ENCODE results near the gene DYNLL1. TPM values are rescaled to one million over a fixed set of nuclear protein-coding genes. Genes with fewer than 3 reads are reported as not detected.

The DYNLL1 gene
- total RNA-seq, 1 donor: 168 TPM

DNA sequence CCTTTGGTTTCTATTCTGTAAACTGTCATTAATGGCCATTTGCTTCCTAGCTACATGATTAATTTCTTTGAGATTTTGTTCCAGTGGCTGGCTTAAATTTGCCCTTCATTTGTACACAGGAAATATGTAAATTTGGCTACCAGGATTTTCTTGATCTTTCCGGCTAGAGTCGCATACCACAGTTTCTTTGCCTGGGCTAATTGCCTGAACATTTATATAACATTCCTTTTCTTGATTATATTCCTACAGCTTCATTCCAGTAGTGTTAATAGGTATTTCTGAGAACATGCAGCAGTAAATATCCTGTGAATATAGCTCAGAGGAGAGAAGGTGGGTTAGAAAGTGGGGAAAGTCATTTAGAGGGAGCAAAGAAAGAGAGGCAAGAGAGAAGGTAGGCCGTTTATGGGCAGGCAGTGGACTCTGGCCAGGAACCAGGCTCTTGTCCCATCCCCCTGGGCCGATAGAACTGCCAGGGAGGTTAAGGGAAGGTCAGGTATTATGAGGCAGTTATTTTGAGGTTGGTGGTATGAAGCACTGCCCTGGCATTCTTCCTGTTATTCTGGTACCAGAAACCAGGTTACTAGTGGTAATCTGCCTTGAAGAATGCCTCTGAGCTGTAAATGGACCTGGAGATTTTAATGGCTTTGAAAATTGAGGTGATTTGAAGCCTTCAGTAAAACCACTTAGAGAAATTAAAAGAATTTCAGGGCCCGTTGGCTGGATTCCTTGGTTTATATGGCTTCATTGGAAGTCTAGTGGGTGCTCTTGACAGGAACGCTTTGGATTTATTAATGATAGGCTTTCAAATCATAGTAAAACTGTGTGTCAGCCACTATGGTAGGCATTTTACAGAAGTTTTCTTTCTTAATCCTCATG, 42.6 kb downstream of the DYNLL1 start:
- Histone ChIP-seq H3K4me3 (ENCODE audit: insufficient read depth, low read length) (peak overlapping the region; percentile 28), H3K4me2 (ENCODE audit: insufficient read depth, low read length) (peak overlapping the region; percentile 96), H2AFZ (ENCODE audit: low read length) (no peak overlapping the region), H3K27me3 (ENCODE audit: insufficient read depth, low read length) (no peaks in the 10 kb centered on the region), H3K4me1 (ENCODE audit: insufficient read depth, low read length) (peaks cover 59% of the 10 kb centered on the region), H3K9me3 (ENCODE audit: low read depth, low read length) (no peaks in the 10 kb centered on the region), H3K27ac (ENCODE audit: low read depth, low read length) (peak overlapping the region; percentile 58), H4K20me1 (ENCODE audit: insufficient read depth, low read length) (peaks cover 83% of the 10 kb centered on the region), H3K36me3 (ENCODE audit: insufficient read depth, low read length) (peaks cover 8% of the 10 kb centered on the region), H3K79me2 (ENCODE audit: insufficient read depth, low read length) (peaks cover 94% of the 10 kb centered on the region)
- DNase-seq (ENCODE audit: insufficient read length, low spot score, missing footprints): peak; percentile 90
- TF ChIP-seq CTCF (IDR thresholded peaks at IDR 0.05; ENCODE audit: extremely low read depth, low read depth, low read length): no peak

- peaks cover 91% of the 10 kb centered on the region for H4K20me1 ChIP-seq (ENCODE audit: insufficient read depth, low read length)
- H3K79me2 ChIP-seq (ENCODE audit: insufficient read depth, low read length): peaks cover 100% of the 10 kb centered on the region
- peaks cover 59% of the 10 kb centered on the region for H3K4me1 ChIP-seq (ENCODE audit: insufficient read depth, low read length)
- H3K4me2 ChIP-seq (ENCODE audit: insufficient read depth, low read length): peak overlapping the region; percentile 96
- no peaks in the 10 kb centered on the region for H3K27me3 ChIP-seq (ENCODE audit: insufficient read depth, low read length)
- TF ChIP-seq CTCF (IDR thresholded peaks at IDR 0.05; ENCODE audit: extremely low read depth, low read depth, low read length): no peak
- peaks cover 8% of the 10 kb centered on the region for H3K36me3 ChIP-seq (ENCODE audit: insufficient read depth, low read length)
- DNase-seq (ENCODE audit: insufficient read length, low spot score, missing footprints): no peak
- H2AFZ ChIP-seq (ENCODE audit: low read length): no peak overlapping the region
- no peak overlapping the region for H3K4me3 ChIP-seq (ENCODE audit: insufficient read depth, low read length)
- peak overlapping the region; percentile 58 for H3K27ac ChIP-seq (ENCODE audit: low read depth, low read length)
- no peaks in the 10 kb centered on the region for H3K9me3 ChIP-seq (ENCODE audit: low read depth, low read length)
These were observed 43.4 kb downstream of the DYNLL1 start for GRCh38 chr12:120539303-120539702.

GRCh38 chr12:120540445-120540844, 44.5 kb downstream of the DYNLL1 start:
- H3K27ac ChIP-seq (ENCODE audit: low read depth, low read length): peak overlapping the region; percentile 71
- no peak overlapping the region for H2AFZ ChIP-seq (ENCODE audit: low read length)
- peaks cover 91% of the 10 kb centered on the region for H4K20me1 ChIP-seq (ENCODE audit: insufficient read depth, low read length)
- H3K79me2 ChIP-seq (ENCODE audit: insufficient read depth, low read length): peaks cover 97% of the 10 kb centered on the region
- H3K36me3 ChIP-seq (ENCODE audit: insufficient read depth, low read length): peaks cover 8% of the 10 kb centered on the region
- peak; percentile 86 for DNase-seq (ENCODE audit: insufficient read length, low spot score, missing footprints)
- H3K9me3 ChIP-seq (ENCODE audit: low read depth, low read length): no peaks in the 10 kb centered on the region
- no peak for TF ChIP-seq CTCF (IDR thresholded peaks at IDR 0.05; ENCODE audit: extremely low read depth, low read depth, low read length)
- H3K4me2 ChIP-seq (ENCODE audit: insufficient read depth, low read length): peak overlapping the region; percentile 45
- H3K4me1 ChIP-seq (ENCODE audit: insufficient read depth, low read length): peaks cover 59% of the 10 kb centered on the region
- H3K4me3 ChIP-seq (ENCODE audit: insufficient read depth, low read length): no peak overlapping the region
- H3K27me3 ChIP-seq (ENCODE audit: insufficient read depth, low read length): no peaks in the 10 kb centered on the region

DNA sequence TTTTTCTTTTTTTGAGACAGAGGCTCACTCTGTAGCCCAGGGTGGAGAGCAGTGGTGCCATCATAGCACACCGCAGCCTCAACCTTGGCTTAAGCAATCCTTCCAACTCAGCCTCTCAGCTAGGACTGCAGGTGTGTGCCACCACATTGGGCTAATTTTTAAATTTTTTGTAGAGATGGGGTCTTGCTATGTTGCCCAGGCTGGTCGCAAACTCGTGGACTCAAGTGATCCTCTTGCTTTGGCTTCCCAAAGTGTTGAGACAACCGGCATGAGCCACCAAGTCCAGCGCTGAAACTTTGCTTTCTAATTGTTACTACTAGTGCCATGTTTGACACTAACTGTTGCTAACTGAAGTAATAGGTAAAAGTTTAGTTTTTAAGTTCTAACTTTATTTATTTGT, 46.3 kb downstream of the DYNLL1 start:
- H3K4me1 ChIP-seq (ENCODE audit: insufficient read depth, low read length): peaks cover 48% of the 10 kb centered on the region
- H3K27ac ChIP-seq (ENCODE audit: low read depth, low read length): no peak overlapping the region
- no peaks in the 10 kb centered on the region for H3K9me3 ChIP-seq (ENCODE audit: low read depth, low read length)
- no peak for DNase-seq (ENCODE audit: insufficient read length, low spot score, missing footprints)
- H3K36me3 ChIP-seq (ENCODE audit: insufficient read depth, low read length): peaks cover 12% of the 10 kb centered on the region
- TF ChIP-seq CTCF (IDR thresholded peaks at IDR 0.05; ENCODE audit: extremely low read depth, low read depth, low read length): no peak
- no peaks in the 10 kb centered on the region for H3K27me3 ChIP-seq (ENCODE audit: insufficient read depth, low read length)
- no peak overlapping the region for H3K4me3 ChIP-seq (ENCODE audit: insufficient read depth, low read length)
- H2AFZ ChIP-seq (ENCODE audit: low read length): no peak overlapping the region
- peaks cover 87% of the 10 kb centered on the region for H4K20me1 ChIP-seq (ENCODE audit: insufficient read depth, low read length)
- H3K79me2 ChIP-seq (ENCODE audit: insufficient read depth, low read length): peaks cover 97% of the 10 kb centered on the region
- no peak overlapping the region for H3K4me2 ChIP-seq (ENCODE audit: insufficient read depth, low read length)
